Activated T-cell treated with anti-CD3 and anti-CD28 coated beads, Interleukin-2, amount 50 U/mL, for 48 hours (primary cell): ENCODE results near the gene TRIM63.

Experiments used
- DNase-seq, 2 experiments: peaks; one replicate each; pipeline ENCODE4 v3.0.0-alpha.2; 2020

TRIM63 gene

GRCh38 chr1:26015358-26015757 lies 52.1 kb downstream of the TRIM63 start:
- no peak for DNase-seq

GRCh38 chr1:26014179-26014578 lies 53.3 kb downstream of the TRIM63 start:
- DNase-seq, result no peak

- no peak for DNase-seq
Observed at GRCh38 chr1:26012864-26013263, 54.6 kb downstream of the TRIM63 start.

GRCh38 chr1:26010825-26011224 lies 56.6 kb downstream of the TRIM63 start:
- no peak for DNase-seq

GRCh38 chr1:26009796-26010447 lies 57.5 kb downstream of the TRIM63 start:
- DNase-seq, result no peak

GRCh38 chr1:26006710-26007109 lies 60.7 kb downstream of the TRIM63 start:
- DNase-seq, result no peak

GRCh38 chr1:26005434-26006105 lies 61.9 kb downstream of the TRIM63 start:
- DNase-seq, result no peak

GRCh38 chr1:26003756-26004155 lies 63.7 kb downstream of the TRIM63 start:
- DNase-seq, result no peak

- DNase-seq, result no peak
Observed at GRCh38 chr1:26003262-26003661, 64.2 kb downstream of the TRIM63 start.
